Stimulated activated CD8-positive, alpha-beta memory T cell treated with anti-CD3 and anti-CD28 coated beads, Interleukin-12 subunit alpha, Interleukin-12 subunit beta, amount 100 ng/mL, for 24 hours (primary cell): ENCODE results near the gene PIN1.

ENCODE experiments used
- DNase-seq: peaks from one replicate; pipeline ENCODE4 v3.0.0-alpha.2; 2020; ENCODE audit errors: extremely low read depth

PIN1 gene

DNA sequence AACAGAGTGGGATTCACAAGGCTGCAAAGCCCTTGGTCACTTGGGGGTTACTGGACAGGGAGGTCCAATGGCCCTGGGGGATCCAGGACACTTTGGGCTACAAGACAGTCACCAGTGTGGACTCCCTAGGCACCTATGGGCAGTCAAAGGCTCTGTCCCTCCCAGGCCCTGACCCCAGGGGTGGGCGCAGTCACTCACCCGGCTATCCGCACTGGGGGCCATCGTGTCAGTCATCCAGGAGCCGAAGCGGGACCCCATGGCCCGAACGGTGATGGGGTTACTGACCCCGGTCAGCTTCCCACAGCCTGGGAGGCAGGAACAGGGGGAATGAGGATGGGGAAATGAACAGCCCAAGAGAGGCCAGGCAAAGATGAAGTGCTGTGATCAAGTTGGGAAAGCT is 21.5 kb downstream of the PIN1 start:
- no peak for DNase-seq

DNA sequence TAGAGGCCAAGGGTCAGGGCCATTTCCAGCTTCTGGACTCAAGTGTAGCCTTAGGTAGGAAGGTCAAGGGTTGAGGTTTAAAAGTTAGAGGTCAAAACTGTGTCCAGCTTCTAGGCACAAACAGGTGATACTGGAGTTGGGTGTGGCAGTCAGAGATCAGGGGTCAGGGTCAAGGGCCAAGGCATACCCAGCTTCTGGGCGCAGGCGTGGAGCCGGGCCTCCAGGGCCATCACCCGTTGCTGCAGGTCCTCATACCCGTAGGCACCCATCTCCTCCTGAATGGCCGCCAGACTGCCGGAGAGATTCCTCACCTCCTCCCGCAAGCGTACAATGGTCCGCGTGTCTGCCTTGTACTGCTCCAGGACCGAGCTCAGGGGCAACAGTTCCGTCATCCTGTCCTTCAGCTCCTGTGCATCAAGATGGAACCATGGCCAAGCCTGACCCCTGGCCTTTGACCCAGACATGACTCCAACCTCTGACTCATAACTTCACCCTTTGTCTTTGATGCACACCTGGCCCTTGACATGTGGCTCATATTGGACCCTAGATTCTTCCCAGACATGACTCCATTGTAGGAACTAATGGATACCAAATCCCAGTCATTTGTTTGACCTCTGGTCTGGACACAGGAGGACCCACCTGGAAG is 22.1 kb downstream of the PIN1 start:
- no peak for DNase-seq

GRCh38 chr19:9857920-9858746 is 23.0 kb downstream of the PIN1 start:
- DNase-seq = no peak

DNA sequence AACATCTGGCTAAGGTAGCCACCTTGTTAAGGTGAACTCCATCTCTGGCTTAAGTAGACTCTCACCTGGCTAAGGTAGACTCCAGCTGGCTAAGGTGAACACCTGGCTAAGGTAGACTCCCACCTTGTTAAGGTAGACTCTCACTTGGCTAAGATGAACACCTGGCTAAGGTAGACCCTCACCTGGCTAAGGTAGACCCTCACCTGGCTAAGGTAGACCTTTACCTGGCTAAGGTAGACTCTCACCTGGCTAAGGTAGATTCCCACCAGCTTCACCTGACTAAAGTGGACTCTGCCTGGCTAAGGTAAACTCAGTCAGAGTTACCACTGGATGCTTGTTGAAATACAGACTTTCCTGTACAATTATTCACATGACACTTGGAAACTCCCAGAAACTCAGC is 23.6 kb downstream of the PIN1 start:
- DNase-seq = no peak

- no peak for DNase-seq
These were observed 25.3 kb downstream of the PIN1 start for GRCh38 chr19:9860407-9860806.

GRCh38 chr19:9861503-9861902 is 26.4 kb downstream of the PIN1 start:
- DNase-seq = no peak

- no peak for DNase-seq
These were observed 27.8 kb downstream of the PIN1 start for GRCh38 chr19:9862938-9863337.

DNA sequence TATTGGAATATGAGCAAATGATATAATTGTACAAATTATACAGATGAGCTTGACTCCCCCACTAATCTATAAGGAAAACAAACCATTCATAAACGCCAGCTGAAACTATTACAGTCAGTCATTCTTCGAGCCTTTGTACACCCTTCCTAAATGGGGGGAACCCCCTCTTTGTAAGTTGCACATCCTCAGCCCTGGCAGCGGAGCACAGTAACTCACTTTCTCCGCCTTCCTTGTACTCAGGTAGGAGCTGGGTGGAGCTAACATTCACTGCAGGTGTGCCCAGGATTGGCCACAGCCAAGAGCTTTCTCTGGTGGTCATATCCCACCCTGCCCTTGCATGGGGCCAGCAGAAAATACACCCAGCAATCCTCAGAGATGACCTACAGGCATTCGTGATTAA is 28.6 kb downstream of the PIN1 start:
- DNase-seq = no peak

DNA sequence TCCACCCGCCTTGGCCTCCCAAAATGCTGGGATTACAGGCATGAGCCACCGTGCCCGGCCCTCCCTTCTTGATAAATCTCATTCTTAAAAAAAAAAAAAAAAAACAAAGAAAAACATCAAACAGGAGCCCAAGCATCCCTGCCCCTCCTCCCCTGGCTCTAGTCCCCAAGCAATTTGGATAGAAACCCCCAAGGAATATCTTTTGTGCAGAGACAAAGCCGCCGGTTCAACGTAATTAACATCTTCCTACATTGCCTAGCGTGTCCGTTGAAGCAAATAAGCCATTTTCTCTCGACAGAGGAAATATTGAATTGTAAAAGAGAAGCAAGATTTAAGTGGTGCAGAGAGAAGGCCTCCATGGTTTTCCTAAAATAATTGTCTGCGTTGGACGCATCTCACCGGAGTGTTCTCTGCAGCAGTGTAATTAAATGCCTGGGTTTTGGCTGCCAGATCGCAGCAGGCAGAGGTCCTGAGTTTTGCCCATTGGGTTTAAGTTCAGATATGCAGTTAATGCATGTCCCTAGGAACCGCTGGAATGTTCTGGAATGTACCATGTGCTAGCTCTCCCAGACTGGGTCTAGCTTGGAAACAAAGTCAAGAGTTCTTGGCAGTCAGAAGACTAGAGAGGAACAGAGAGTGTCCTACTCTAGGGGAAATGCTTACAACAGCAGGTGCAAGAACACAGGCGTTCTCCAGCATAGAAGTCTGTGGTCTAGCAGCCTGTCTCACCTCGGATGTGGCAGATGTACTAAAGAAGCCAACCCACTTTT is 30.8 kb downstream of the PIN1 start:
- no peak for DNase-seq

DNA sequence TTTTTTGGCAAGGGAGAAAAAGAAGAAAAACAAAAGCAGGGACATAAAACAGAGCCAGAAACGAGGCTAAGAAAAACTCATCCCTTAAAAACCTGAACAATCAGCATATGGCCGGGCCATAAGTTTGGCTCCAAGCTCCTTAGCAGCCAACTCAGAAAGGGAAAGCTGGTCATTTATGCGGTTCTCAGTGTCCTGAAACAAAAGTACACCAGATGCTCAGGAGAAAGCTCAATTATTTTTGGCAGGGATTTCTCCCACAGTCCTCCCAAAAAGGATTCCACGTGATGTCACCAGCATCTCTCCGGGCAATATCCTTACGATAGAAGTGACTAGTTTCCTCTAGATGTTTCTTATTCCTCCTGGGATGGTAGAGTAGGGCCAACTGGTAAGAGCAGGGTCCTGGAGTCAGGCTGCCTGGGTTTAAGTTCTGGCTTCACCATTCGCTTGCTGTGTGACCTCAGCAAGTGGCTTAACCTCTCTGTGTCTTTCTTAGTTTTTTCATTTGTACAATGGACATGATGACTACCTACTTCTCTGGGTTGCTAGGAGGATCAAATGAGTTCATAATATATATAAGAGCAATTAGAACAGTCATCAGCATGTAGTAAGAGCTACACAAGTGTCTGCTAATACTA is 34.0 kb downstream of the PIN1 start:
- DNase-seq = no peak

- no peak for DNase-seq
These were observed 36.7 kb downstream of the PIN1 start for GRCh38 chr19:9871626-9872338.

GRCh38 chr19:9872618-9873242 is 37.6 kb downstream of the PIN1 start:
- DNase-seq = no peak

DNA sequence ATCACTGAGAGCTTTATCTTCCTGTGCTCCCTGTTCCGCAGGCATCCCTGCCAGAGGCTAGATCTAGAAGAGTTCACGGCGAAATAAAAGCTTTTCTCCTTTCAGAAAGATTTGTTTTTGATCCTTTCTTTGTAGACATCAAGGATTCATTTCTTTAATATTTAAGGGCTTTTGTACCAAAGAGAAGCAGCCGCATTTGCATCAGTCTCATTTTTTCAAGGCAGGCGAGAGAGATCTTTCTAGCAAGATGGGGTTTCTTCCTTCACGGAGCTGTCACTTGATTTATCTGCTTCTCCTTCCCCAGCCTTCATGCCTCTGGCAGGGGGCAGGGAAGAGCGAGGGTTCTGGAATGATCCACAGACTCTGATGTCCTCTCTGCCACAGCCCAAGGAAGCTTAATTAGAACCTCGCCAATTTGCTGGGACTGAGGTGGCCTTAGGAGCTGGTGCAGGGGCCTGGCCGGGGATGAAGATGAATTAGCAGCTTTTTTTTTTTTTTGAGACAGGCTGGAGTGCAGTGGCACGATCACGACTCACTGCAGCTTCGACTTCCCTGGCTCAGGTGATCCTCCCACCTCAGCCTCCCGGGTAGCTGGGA is 40.0 kb downstream of the PIN1 start:
- no peak for DNase-seq

GRCh38 chr19:9875796-9876195 is 40.7 kb downstream of the PIN1 start:
- no peak for DNase-seq

DNA sequence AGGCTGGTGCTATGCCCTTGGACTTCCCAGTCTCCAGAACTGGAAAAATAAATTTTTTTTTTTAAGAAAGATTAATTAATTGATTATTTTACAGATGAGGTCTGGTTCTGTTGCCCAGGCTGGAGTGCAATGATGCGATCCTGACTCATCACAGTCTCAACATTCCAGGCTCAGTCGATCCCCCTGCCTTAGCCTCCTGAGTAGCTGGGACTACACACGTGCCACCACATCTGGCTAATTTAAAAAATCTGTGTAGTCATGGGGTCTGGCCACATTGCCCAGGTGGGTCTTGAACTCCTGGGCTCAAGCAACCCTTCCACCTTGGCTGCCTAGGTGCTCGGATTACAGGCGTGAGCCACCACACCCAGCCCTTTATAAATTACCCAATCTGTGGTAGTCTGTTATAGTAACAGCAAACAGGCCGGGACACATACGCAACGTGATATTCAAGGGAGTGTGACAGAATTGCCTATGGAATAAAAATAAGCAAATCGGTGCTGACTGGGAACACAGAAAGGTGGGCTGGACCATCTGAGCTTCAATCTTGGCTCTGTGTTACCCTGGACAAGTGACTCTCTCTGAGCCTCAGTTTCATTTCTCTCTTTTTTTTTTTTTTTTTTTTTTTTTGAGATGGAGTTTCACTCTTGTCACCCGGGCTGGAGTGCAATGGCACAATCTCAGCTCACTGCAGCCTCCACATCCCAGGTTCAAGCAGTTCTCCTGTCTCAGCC is 42.8 kb downstream of the PIN1 start:
- no peak for DNase-seq

DNA sequence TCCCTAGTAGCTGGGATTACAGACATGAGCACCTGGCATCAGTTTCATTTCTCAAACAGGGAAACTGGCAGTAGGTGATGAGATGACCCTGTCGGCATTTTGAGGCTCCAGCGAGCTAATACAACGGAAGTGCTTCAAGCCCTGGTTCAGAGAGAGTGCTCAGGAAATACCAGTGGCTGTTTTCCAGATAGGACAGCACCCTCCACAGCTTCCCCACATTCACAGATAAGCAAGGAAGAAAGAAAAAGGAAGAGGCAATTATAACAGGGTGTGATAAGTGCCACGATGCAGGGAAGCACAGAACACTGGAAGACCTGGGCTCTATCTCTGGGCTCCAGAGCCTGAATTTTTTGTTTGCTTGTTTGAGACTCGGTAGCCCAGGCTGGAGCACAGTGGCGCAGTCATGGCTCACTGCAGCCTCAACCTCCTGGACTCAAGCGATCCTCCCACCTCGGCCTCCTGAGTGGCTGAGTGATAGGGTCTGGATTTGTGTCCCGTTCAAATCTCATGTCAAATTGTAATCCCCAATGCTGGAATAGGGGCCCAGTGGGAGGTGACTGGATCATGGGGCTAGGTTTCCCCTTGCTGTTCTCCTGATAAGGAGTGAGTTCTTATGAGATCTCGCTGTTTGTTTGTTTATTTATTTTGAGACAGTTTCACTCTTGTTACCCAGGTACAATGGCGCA is 43.5 kb downstream of the PIN1 start:
- no peak for DNase-seq

DNA sequence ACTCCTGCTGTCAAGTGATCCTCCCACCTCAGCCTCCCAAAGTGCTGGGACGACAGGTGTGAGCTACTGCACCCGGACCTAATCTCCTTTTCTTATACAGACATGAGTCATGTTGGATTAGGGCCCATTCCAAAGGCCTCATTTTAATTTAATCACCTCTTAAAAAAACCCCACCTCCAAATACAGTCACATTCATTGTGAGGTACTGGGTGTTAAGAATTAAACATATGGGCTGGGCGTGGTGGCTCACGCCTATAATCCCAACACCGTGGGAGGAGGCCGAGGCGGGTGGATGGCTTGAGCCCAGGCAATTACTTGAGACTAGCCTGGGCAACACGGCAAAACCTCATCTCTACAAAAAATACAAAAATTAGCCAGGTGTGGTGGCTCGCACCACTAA is 46.6 kb downstream of the PIN1 start:
- DNase-seq = no peak

GRCh38 chr19:9883231-9883758 is 48.2 kb downstream of the PIN1 start:
- DNase-seq = no peak

DNA sequence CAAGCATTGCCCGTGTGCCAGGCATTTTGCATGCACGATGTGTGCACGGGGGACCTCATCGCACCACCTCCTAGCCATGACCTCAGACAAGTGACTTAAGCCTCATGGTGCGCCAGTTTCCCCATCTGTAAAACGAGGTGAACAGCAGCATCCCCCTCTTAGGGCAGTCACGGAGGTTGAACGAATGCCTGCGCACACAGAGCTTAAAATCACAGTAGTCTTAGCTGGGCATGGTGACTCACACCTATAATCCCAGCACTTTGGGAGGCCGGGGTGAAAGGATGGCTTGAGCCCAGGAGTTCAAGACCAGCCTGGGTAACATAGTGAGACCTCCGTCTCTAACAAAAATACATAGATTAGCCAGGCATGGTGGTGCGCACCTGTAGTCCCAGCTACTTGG is 48.6 kb downstream of the PIN1 start:
- DNase-seq = no peak
